ENCODE data around the gene OTUD4. TPM values are rescaled to one million over a fixed set of nuclear protein-coding genes. Genes with fewer than 3 reads are reported as not detected.

OTUD4 gene
- polyA plus RNA-seq, 1 experiment, result 13.3 TPM

DNA sequence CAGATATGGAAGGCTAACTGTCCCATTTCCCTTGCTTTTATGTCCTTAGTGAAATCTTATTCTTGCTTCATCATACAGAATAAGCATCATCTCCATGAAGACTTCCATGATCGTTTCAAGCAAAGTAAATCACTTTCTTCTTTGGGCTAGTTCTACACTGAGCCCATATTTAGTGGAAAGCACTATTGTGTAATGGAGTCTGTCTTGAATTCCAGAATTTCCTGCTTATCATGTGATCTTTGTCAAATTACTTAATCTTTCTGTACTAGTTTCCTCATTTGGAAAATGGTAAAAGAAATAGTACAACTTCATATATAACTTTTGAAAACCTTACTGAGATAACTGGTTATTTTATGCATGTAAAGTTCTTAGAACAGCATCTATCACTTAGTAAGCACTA, 90.0 kb downstream of the OTUD4 start:
- Histone ChIP-seq H3K4me3 (ENCODE audit: low read depth, low read length) (no peak overlapping the region), H3K36me3 (ENCODE audit: control insufficient read depth, insufficient read depth, low read length) (peaks cover 3% of the 10 kb centered on the region), H3K27me3 (ENCODE audit: control insufficient read depth, insufficient read depth, low read length) (no peaks in the 10 kb centered on the region)
- CTCF ChIA-PET, result no interaction called here
- TF ChIP-seq, protein P1, sequence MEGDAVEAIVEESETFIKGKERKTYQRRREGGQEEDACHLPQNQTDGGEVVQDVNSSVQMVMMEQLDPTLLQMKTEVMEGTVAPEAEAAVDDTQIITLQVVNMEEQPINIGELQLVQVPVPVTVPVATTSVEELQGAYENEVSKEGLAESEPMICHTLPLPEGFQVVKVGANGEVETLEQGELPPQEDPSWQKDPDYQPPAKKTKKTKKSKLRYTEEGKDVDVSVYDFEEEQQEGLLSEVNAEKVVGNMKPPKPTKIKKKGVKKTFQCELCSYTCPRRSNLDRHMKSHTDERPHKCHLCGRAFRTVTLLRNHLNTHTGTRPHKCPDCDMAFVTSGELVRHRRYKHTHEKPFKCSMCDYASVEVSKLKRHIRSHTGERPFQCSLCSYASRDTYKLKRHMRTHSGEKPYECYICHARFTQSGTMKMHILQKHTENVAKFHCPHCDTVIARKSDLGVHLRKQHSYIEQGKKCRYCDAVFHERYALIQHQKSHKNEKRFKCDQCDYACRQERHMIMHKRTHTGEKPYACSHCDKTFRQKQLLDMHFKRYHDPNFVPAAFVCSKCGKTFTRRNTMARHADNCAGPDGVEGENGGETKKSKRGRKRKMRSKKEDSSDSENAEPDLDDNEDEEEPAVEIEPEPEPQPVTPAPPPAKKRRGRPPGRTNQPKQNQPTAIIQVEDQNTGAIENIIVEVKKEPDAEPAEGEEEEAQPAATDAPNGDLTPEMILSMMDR (IDR thresholded peaks at IDR 0.05; ENCODE audit: insufficient read depth, low read depth, low read length), result no peak
- no peak for DNase-seq (ENCODE audit: low read depth)
- POLR2A ChIA-PET, result no interaction called here

DNA sequence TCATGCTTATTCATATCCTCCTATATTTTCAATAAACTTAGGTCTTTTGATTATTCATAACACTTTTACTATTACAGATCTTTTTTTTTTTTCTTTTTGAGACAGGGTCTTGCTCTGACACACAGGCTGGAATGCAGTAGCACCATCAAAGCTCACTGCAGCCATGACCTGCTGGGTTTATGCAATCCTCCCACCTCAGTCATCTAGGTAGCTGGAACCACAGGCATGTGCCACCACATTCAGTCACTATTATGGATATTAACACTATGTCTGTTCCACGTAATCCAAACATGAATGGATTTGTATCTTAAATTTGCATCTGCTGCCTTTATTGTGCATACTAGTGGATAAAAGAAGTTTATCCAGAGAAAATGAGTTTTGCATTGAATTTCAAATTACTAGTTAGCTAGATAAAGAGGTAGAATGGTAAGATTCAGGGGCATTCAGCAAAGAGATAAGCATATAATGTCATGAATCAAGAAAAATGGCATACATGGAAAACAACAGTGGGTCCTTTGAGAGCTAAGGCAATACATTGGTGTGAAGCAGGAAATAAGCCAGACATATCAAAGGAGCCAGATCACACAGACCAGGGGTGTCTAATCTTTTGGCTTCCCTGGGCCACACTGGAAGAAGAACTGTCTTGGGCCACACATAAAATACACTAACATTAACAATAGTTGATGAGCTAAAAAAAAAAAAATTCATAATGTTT, 96.3 kb downstream of the OTUD4 start:
- POLR2A ChIA-PET, result no interaction called here
- CTCF ChIA-PET, result interaction anchor here (0.6 to 1.2 kb wide), 4 partner anchors 10 to 31 kb away, joined by 3 read pairs; partner anchors contain the start of genes ABCE1 and ANAPC10
- H3K4me3 ChIP-seq (ENCODE audit: low read depth, low read length), result no peak overlapping the region
- TF ChIP-seq, protein P1 (IDR thresholded peaks at IDR 0.05; ENCODE audit: insufficient read depth, low read depth, low read length), result no peak
- H3K36me3 ChIP-seq (ENCODE audit: control insufficient read depth, insufficient read depth, low read length), result 0 out of 2 replicates have a peak, but pooled peaks cover 1% of the 10 kb centered on the region
- DNase-seq (ENCODE audit: low read depth), result no peak
- no peaks in the 10 kb centered on the region for H3K27me3 ChIP-seq (ENCODE audit: control insufficient read depth, insufficient read depth, low read length)

Small RNAs within 50 kb of the gene (small RNA-seq; reads per million reads assigned to genes)
- not detected for gene RF00019 (ENCODE audit: insufficient read length, low read depth, low replicate concordance)

Other genes with a start within 250 kb of the OTUD4 start
- gene ANAPC10, start 82.4 kb downstream of the OTUD4 start, polyA plus RNA-seq (2011; rRNA removed), result 10.3 and 21.0 TPM in 2 replicates
- 50.6 and 86.3 TPM in 2 replicates for gene ABCE1, start 82.3 kb downstream of the OTUD4 start, polyA plus RNA-seq (2011; rRNA removed)

Measured in BJ (cell line).